Muscle layer of colon (tissue), 2 donors: ENCODE measurements around the gene ZBTB20.

Source experiments
- H3K27ac ChIP-seq: one replicate; pipeline ENCODE4 v1.7.0; 2013; ENCODE audit warnings: low read depth, mild to moderate bottlenecking, low read length, moderate library complexity
- H3K27me3 ChIP-seq, 2 donors: one replicate each; pipeline ENCODE4 v1.7.0; 2013; ENCODE audit warnings: low read length in 2 of 2, mild to moderate bottlenecking in 2 of 2; ENCODE audit not compliant: insufficient read depth in 2 of 2, control insufficient read depth in 1 of 2
- H3K36me3 ChIP-seq: one replicate; pipeline ENCODE4 v1.7.0; 2013; ENCODE audit warnings: mild to moderate bottlenecking, low read length; ENCODE audit not compliant: insufficient read depth
- H3K4me1 ChIP-seq: one replicate; pipeline ENCODE4 v1.7.0; 2013; ENCODE audit warnings: mild to moderate bottlenecking, low read length; ENCODE audit not compliant: insufficient read depth
- H3K4me3 ChIP-seq, 2 donors: one replicate each; pipeline ENCODE4 v1.7.0; 2013; ENCODE audit warnings: low read length in 2 of 2, low read depth in 1 of 2, mild to moderate bottlenecking in 1 of 2, moderate library complexity in 1 of 2
- H3K9ac ChIP-seq: one replicate; pipeline ENCODE4 v1.7.0; 2013; ENCODE audit warnings: low read length
- H3K9me3 ChIP-seq: one replicate; pipeline ENCODE4 v1.7.0; 2013; ENCODE audit warnings: mild to moderate bottlenecking, low read length
- donor health status: abdominal sarcoma.
- donor health status: Adenocarcinoma of cecum.

ZBTB20 gene

DNA sequence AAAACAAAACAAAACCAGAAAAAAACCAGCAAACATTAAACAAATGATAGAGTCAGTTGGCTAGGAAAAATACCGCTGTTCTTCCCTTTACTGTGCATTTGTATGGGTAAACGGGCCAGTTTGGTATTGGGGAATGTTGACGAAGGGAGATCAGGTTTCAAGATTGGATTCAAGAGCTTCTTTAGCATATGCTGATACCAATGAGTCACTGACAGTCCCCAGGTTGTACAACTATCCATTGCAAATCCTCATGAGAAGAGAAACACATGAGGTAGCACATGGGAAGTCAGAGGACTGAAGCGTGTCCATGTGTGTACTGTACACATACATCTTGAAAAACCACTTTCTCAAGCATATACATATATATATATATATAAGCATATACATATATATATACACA is 827.6 kb downstream of the ZBTB20 start:
- H3K27ac ChIP-seq = no peak overlapping the region
- H3K4me1 ChIP-seq = no peaks in the 10 kb centered on the region
- H3K9me3 ChIP-seq = no peaks in the 10 kb centered on the region

DNA sequence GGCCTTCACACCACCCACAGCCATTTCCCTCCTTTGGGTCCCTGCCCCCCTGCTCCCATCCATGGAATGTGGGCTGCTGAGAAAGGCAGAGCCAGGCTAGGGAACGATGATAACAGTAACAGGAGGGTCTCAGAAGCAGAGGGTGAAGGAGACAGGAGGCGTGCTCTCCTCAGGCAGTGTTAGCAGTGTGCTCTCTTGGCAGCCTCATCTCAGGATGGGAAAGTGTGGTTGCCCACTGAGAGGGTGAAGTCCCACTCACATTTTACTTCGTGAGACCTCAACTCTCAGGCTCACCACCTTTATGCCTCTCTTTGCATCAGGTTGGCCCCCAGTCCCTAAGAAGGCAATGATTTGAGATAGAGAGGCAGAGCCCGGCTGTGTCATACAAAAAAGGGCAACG is 828.8 kb downstream of the ZBTB20 start:
- H3K27ac ChIP-seq = no peak overlapping the region
- no peaks in the 10 kb centered on the region for H3K4me1 ChIP-seq
- H3K9ac ChIP-seq = no peak overlapping the region
- no peaks in the 10 kb centered on the region for H3K27me3 ChIP-seq
- H3K9me3 ChIP-seq = no peaks in the 10 kb centered on the region
- H3K4me3 ChIP-seq = no peak overlapping the region
- no peaks in the 10 kb centered on the region for H3K36me3 ChIP-seq

More for the DNA sequence above, 827.6 kb downstream of the ZBTB20 start:
- Histone ChIP-seq H3K27me3 (no peaks in the 10 kb centered on the region), H3K4me3 (no peak overlapping the region), H3K36me3 (no peaks in the 10 kb centered on the region), H3K9ac (no peak overlapping the region)

DNA sequence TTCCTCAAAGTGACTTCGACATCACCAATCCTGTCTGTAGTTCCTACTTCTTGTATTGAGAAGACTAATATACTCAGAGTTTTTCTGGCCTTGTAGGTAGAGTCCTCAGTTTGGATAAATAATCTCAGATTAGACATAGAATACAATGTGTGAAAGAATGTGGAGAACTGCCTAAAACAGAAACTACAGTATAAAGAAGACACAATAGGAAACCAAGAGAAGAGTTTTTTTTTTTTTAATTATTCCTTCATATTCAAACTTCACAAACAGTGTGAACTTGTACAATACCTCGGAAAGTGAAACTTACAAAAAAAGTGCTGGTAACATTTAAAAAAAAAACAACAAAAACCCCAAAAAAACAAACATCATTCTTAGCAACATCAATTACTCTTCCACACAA is 832.8 kb downstream of the ZBTB20 start:
- Histone ChIP-seq H3K27me3 (no peaks in the 10 kb centered on the region), H3K4me3 (no peak overlapping the region), H3K27ac (no peak overlapping the region), H3K9ac (no peak overlapping the region), H3K36me3 (no peaks in the 10 kb centered on the region), H3K9me3 (no peaks in the 10 kb centered on the region), H3K4me1 (no peaks in the 10 kb centered on the region)

DNA sequence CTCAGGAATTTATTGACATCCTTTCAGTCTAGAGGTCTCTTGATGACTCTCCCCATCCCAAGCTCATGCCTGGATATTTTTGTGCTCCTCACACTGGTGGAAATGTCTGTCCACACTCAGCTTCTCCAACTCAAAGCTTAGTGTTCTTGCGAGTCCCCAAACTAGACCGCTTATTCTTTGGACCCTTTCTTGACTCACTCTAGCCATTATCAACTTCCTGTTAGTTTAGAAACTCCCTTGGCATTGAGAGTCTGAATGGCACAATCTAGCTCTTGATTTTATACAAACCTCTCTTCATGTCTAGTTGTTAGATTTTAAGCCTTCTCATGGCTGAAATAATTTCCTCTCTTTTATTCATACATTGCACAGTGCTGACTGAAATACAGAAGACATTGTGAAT is 833.7 kb downstream of the ZBTB20 start:
- Histone ChIP-seq H3K27me3 (no peaks in the 10 kb centered on the region), H3K9ac (no peak overlapping the region), H3K9me3 (no peaks in the 10 kb centered on the region), H3K4me3 (no peak overlapping the region), H3K36me3 (no peaks in the 10 kb centered on the region), H3K27ac (no peak overlapping the region), H3K4me1 (no peaks in the 10 kb centered on the region)

DNA sequence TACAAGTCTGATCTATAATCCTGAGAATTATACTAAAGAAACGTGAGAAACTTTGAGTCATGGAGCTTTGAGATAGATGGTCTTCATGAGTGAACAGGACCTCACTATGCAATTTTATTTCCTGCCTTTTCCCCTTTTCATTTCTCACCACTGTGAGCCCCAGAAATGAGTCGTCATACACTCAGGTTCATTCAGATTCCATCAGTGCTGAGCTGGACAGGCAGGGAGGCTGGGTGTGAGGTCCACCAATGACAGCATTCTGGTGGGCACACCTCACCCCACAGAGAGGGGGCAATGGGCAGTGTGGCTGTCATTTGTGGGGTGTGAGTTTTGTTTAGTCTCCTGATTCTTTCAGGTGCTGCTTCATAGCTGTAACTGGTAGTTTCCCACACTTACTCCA is 836.4 kb downstream of the ZBTB20 start:
- Histone ChIP-seq H3K4me1 (no peaks in the 10 kb centered on the region), H3K9ac (no peak overlapping the region), H3K4me3 (no peak overlapping the region), H3K27ac (no peak overlapping the region), H3K36me3 (no peaks in the 10 kb centered on the region), H3K27me3 (no peaks in the 10 kb centered on the region), H3K9me3 (no peaks in the 10 kb centered on the region)

DNA sequence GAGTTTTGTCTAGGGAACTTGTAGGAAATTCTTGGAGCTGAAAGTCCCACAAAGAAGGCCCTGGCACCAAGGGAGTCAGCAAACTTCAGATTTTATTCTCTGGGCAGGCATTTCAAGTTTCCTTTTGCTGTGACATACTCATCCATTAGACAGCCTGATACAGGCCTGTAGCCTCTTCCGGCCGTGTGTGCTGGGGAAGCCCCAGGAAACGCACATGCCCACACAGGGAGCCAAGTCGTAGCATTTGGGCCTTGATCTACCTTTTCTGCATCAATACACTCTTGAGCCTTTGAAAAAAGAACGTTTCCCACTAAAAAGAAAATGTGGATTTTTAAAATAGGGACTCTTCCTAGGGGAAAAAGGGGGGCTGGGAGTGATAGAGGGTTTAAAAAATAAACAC is 838.3 kb downstream of the ZBTB20 start:
- Histone ChIP-seq H3K9me3 (no peaks in the 10 kb centered on the region), H3K27me3 (no peaks in the 10 kb centered on the region), H3K36me3 (no peaks in the 10 kb centered on the region), H3K4me3 (no peak overlapping the region), H3K4me1 (no peaks in the 10 kb centered on the region), H3K27ac (no peak overlapping the region), H3K9ac (no peak overlapping the region)

DNA sequence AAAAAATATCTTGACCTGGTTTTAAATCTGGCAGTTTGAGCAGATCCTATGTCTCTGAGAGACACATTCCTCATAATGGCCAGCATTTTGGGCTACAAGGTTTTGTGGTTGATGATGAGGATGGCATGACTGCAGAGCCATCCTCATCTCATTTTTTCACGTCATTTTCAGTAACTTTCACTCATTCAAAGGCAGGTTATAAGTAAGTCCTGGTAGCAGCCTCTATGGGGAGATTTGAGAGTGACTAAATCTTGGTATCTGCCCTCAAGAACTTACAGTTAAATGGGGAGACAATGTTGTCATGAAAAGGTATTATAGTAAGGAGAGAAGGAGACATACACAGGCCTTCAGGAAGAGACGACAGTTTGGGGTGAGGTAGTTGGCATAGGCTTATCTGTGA is 838.7 kb downstream of the ZBTB20 start:
- Histone ChIP-seq H3K4me1 (no peaks in the 10 kb centered on the region), H3K36me3 (no peaks in the 10 kb centered on the region), H3K27ac (no peak overlapping the region), H3K27me3 (no peaks in the 10 kb centered on the region), H3K9ac (no peak overlapping the region), H3K4me3 (no peak overlapping the region), H3K9me3 (no peaks in the 10 kb centered on the region)

DNA sequence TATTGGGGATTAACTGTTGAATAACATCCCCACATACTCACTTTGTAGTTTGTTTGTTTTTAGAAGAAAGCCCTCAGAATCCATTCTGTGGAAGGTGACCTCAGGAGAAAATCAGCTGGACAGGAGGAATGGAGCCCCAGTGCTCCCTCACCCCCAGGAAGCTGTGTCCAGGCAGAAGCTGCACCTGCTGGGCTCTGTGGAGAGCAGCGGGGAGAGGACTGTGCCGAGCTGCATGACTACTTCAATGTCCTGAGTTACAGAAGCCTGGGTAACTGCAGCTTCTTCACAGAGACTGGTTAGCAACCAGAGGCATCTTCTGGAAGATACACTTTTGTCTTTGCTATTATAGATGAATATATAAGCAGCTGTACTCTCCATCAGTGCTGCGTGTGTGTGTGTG is 839.3 kb downstream of the ZBTB20 start:
- no peaks in the 10 kb centered on the region for H3K4me1 ChIP-seq
- no peaks in the 10 kb centered on the region for H3K9me3 ChIP-seq
- H3K9ac ChIP-seq = no peak overlapping the region
- no peak overlapping the region for H3K4me3 ChIP-seq
- H3K36me3 ChIP-seq = no peaks in the 10 kb centered on the region
- H3K27me3 ChIP-seq = no peaks in the 10 kb centered on the region
- no peak overlapping the region for H3K27ac ChIP-seq

DNA sequence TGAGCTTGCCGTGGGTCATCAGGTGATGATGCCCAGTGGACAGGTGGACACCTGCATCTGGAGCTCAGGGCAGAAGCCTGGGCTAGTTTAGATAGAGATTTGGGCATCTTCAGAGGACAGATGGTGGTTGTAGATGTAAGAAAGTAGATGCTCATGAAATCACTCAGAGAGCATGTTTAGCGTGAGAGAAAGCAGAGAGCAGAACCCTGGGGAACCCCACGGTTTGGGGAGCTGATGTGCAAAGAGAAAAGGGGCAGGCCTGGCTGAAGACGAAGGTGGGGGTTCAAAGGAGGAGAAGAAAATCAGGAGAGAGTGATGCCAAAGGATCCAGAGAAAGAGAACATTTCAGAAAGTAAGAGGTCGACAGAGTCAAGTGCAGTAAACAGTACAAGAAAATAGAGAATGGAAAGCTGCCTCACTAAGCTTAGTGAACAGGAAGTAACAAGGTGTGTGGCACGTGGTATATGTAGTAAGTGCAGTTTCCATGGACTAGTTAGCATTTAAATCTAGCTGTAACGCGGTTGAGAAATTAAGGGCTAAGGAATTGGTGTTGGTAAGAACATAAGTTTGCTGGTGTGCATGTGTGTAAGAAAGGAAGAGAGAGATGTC is 839.8 kb downstream of the ZBTB20 start:
- Histone ChIP-seq H3K36me3 (no peaks in the 10 kb centered on the region), H3K9me3 (no peaks in the 10 kb centered on the region), H3K27ac (no peak overlapping the region), H3K4me1 (no peaks in the 10 kb centered on the region), H3K27me3 (no peaks in the 10 kb centered on the region), H3K4me3 (no peak overlapping the region), H3K9ac (no peak overlapping the region)

DNA sequence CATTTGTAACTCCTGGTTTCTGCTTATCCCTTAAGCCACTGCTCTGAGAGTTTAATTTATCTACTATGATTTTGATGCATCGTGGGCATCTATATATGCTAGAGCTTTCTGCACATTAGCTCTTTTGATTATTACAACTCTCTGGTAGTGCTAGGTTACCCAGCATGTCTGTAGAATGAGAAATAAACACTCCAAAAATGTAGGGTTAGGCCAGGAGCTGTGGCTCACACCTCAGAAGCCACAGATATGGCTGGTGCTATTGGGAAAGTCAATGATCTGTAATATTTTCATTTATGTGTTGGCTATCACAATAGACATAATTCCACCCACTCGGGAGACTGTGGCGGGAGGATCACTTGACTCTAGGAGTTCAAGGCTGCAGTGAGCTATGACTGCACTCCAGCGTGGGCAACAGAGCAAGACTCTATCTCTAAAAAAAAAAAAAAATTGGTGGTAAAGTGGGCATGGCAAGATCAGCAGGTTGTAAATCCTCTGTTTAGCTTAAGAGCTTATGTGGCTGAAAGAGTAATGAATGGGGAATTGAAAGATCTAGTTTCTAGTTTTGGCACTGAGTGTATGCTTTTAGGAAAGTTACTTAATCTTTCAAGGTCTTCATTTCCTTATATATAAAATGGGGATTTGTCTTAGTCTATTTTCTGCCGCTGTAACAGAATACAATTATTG is 847.0 kb downstream of the ZBTB20 start:
- Histone ChIP-seq H3K27me3 (no peaks in the 10 kb centered on the region), H3K36me3 (no peaks in the 10 kb centered on the region), H3K9ac (no peak overlapping the region), H3K27ac (no peak overlapping the region), H3K4me1 (no peaks in the 10 kb centered on the region), H3K9me3 (no peaks in the 10 kb centered on the region), H3K4me3 (no peak overlapping the region)

DNA sequence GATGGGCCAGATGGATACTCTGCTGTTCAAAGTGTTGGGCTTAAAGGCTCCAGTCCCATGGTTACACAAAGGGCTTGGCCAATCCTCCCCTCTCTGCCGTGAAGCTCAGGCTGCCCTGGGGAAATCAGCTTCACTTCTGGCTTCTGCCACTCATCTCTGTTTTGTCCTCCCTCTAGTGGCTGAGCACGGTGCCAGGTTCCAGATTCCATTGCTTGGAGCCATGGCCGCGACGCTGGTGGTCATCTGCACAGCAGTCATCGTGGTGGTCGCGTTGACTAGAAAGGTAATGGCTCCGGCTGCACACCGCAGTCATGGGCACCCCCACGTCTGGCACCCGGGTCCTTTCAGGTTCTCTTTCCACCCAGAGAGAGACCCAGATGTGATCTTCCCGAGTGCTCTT is 847.7 kb downstream of the ZBTB20 start:
- Histone ChIP-seq H3K36me3 (no peaks in the 10 kb centered on the region), H3K9ac (no peak overlapping the region), H3K4me3 (no peak overlapping the region), H3K4me1 (no peaks in the 10 kb centered on the region), H3K27me3 (no peaks in the 10 kb centered on the region), H3K9me3 (no peaks in the 10 kb centered on the region), H3K27ac (no peak overlapping the region)

DNA sequence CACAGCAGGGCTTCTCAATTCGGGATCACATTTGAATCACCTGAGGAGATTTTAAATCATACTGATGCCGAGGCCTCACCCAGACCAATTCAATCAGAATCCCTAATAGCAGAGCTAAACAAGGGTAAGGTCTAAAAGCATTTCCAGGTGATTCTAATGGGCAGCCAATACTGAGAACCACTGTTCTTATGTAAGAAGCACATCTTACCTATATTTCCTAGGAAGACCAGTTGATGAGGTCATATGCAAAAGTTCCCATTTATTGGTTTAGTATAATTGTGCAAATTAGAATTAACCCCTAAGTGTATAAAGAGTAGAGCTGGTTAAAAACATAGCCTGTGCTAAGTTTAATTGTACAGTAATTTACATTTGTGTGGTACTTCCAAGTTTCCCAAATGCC is 851.1 kb downstream of the ZBTB20 start:
- Histone ChIP-seq H3K36me3 (no peaks in the 10 kb centered on the region), H3K4me1 (no peaks in the 10 kb centered on the region), H3K27ac (no peak overlapping the region), H3K4me3 (no peak overlapping the region), H3K9me3 (no peaks in the 10 kb centered on the region), H3K27me3 (no peaks in the 10 kb centered on the region), H3K9ac (no peak overlapping the region)
